ENCODE measurements around the gene TMEM208. TPM values are rescaled to one million over a fixed set of nuclear protein-coding genes. Genes with fewer than 3 reads are reported as not detected.

Gene TMEM208
- total and polyA plus RNA-seq, 2 of the 13 experiments (the other 11 are each of a cell fraction or from before 2014, with no cell fraction given), result 58.8 to 72.9 TPM

- intact Hi-C loops (cut with micrococcal nuclease; ENCODE audit: unreplicated experiment), result loop anchor here (2.0 kb wide), 1 partner anchor 53 kb away; the partner anchor contains the start of gene E2F4
- DNase-seq (ENCODE audit: low spot score), result peak; percentile 87
- CTCF ChIA-PET (ENCODE audit: low intra/inter-chr PET ratio, low total read pairs), result interaction anchor here (1.3 kb wide), 1 partner anchor 268 kb away, joined by 3 read pairs; no protein-coding TSS in a partner anchor
- TF ChIP-seq PRDM15 (CRISPR knock-in tag; IDR thresholded peaks at IDR 0.05), result no peak; the same call in 1 of the 2 replicates
- TF ChIP-seq POLR2A (IDR thresholded peaks at IDR 0.05; ENCODE audit: insufficient read depth in 1 of 2, low read depth in 2 of 2, low read length in 2 of 2), result peak; percentile 50 to 57; a peak in 2 of 4 replicates
- TF ChIP-seq DZIP1 (CRISPR knock-in tag; IDR thresholded peaks at IDR 0.05), result peak; percentile 84; the same call in 1 of the 2 replicates
- TF ChIP-seq PRDM4 (CRISPR knock-in tag; IDR thresholded peaks at IDR 0.05; ENCODE audit: borderline replicate concordance), result peak; percentile 85; the same call in 1 of the 2 replicates
- TF ChIP-seq SMAD1 (CRISPR knock-in tag; IDR thresholded peaks at IDR 0.05; ENCODE audit: borderline replicate concordance, low read depth), result peak; percentile 91; the same call in 1 of the 2 replicates
- no peak for TF ChIP-seq ZNF850 (CRISPR knock-in tag; conservative IDR thresholded peaks at IDR 0.05)
- TF ChIP-seq PITX1 (CRISPR knock-in tag; IDR thresholded peaks at IDR 0.05), result peak; percentile 92
- TF ChIP-seq SALL2 (CRISPR knock-in tag; IDR thresholded peaks at IDR 0.05), result peak; percentile 89
- peak; percentile 82 for TF ChIP-seq ZBTB34 (CRISPR knock-in tag; IDR thresholded peaks at IDR 0.05)
- peak; percentile 88 for TF ChIP-seq ZKSCAN8 (CRISPR knock-in tag; IDR thresholded peaks at IDR 0.05; ENCODE audit: borderline replicate concordance)
- TF ChIP-seq TCF7 (IDR thresholded peaks at IDR 0.05; ENCODE audit: low read depth), result no peak
- TF ChIP-seq NKX3-1 (CRISPR knock-in tag; IDR thresholded peaks at IDR 0.05), result 0 out of 2 replicates have a peak, but pooled peaks have one; percentile 63
Measured at GRCh38 chr16:67246081-67246755, 19.3 kb downstream of the TMEM208 start.

More at GRCh38 chr16:67246081-67246755, 19.3 kb downstream of the TMEM208 start:
- 1% methylated on average over 15 of the region's 48 CpGs for WGBS (ENCODE audit: low lambda C conversion rate)
- peaks cover 0 to 2% of the 10 kb centered on the region in 2 experiments; a peak in 2 of 5 replicates for H3K36me3 ChIP-seq (replicated peaks in 1 of 2; ENCODE audit: control insufficient read depth in 1 of 2, insufficient read depth in 2 of 2, low read length in 2 of 2)
- H3K27ac ChIP-seq (ENCODE audit: extremely low read length, insufficient read depth, low read length), result peak overlapping the region; percentile 73
- no peak overlapping the region for H2AFZ ChIP-seq (ENCODE audit: low read length)
- no peaks in the 10 kb centered on the region for H4K20me1 ChIP-seq (ENCODE audit: insufficient read depth, low read length)
- ATAC-seq (peak; percentile 78), FAIRE-seq (peak; percentile 81)
- no peaks in the 10 kb centered on the region for H3K79me2 ChIP-seq (ENCODE audit: insufficient read depth, low read length)
- H3K27me3 ChIP-seq (ENCODE audit: control insufficient read depth in 1 of 2, insufficient read depth in 2 of 2, low read length in 2 of 2), result peaks cover 0 to 22% of the 10 kb centered on the region in 2 experiments; a peak in 3 of 5 replicates
- in situ Hi-C loops (cut with HindIII; ENCODE audit: extremely low pct_ligation_motif_present, low pct_unique_long_range_greater_than_20kb), result no loop called here
- H3K9me3 ChIP-seq (ENCODE audit: low read length), result no peaks in the 10 kb centered on the region
- H3K9ac ChIP-seq (ENCODE audit: insufficient read depth, low read depth, low read length), result peak overlapping the region; percentile 69
- TSS peak; percentile 33 for BruUV-seq (replicated peaks)
- H3K4me1 ChIP-seq (ENCODE audit: insufficient read depth, low read length), result peaks cover 66% of the 10 kb centered on the region
- H3K4me3 ChIP-seq (replicated peaks in 1 of 3; ENCODE audit: insufficient read depth in 1 of 3, low read depth in 2 of 3, low read length in 3 of 3), result peak overlapping the region; percentile 63 to 85 (median 82)
- H3K4me2 ChIP-seq (ENCODE audit: low read depth, low read length), result peak overlapping the region; percentile 97
- POLR2A ChIA-PET, result interaction anchor here (0.6 to 6.1 kb wide), 17 partner anchors 10 to 292 kb away, joined by 3 to 71 read pairs (median 6); partner anchors contain the start of genes HSD11B2, PLEKHG4 and TMEM208

All from HepG2 (cell line).